Lung (tissue), 12 donors: ENCODE measurements around the gene SWSAP1. TPM values are rescaled to one million over a fixed set of nuclear protein-coding genes. Genes with fewer than 3 reads are reported as not detected.

Source experiments
- ATAC-seq: fragments of 200-7000 bp; cut with Tn5 transposase; one replicate; pipeline ENCODE4 v1.9.1; 2020; ENCODE audit warnings: moderate number of reproducible peaks; ENCODE audit not compliant: insufficient read depth, low FRiP score
- DNase-seq, 3 donors: peaks; one replicate each; pipeline ENCODE4 v3.0.0-alpha.2; 2013 to 2017
- H3K27ac ChIP-seq, 2 donors: one replicate each; pipeline ENCODE4 v1.5.1; 2013; ENCODE audit warnings: mild to moderate bottlenecking in 2 of 2, moderate library complexity in 2 of 2, control low read depth in 1 of 2, inconsistent platforms in 1 of 2, low read depth in 1 of 2, low read length in 1 of 2
- H3K27me3 ChIP-seq, 3 donors: one replicate each; pipeline ENCODE4 v1.5.1; 2013; ENCODE audit warnings: low read length in 2 of 3; ENCODE audit not compliant: control insufficient read depth in 3 of 3, insufficient read depth in 3 of 3
- H3K36me3 ChIP-seq, 4 donors: one replicate each; pipeline ENCODE4 v1.5.1; 2013; ENCODE audit warnings: low read length in 4 of 4, mild to moderate bottlenecking in 1 of 4, moderate library complexity in 1 of 4; ENCODE audit not compliant: control insufficient read depth in 4 of 4, insufficient read depth in 4 of 4
- H3K4me1 ChIP-seq, 5 donors: one replicate each; pipeline ENCODE4 v1.5.1; 2013; ENCODE audit warnings: low read length in 5 of 5, mild to moderate bottlenecking in 2 of 5, moderate library complexity in 1 of 5; ENCODE audit not compliant: control insufficient read depth in 5 of 5, insufficient read depth in 5 of 5
- H3K4me3 ChIP-seq: one replicate; pipeline ENCODE4 v1.5.1; 2013; ENCODE audit warnings: mild to moderate bottlenecking, control low read depth, moderate library complexity
- H3K9ac ChIP-seq, 2 donors: one replicate each; pipeline ENCODE4 v1.5.1; 2013; ENCODE audit warnings: low read length in 2 of 2, control low read depth in 1 of 2; ENCODE audit not compliant: insufficient read depth in 1 of 2
- H3K9me3 ChIP-seq, 4 donors: one replicate each; pipeline ENCODE4 v1.5.1; 2013; ENCODE audit warnings: low read length in 3 of 4, mild to moderate bottlenecking in 1 of 4, moderate library complexity in 1 of 4; ENCODE audit not compliant: control insufficient read depth in 4 of 4, insufficient read depth in 3 of 4
- CTCF ChIP-seq: IDR thresholded peaks from 2 replicates; pipeline ENCODE4 v1.5.1; 2012; ENCODE audit warnings: mild to moderate bottlenecking; ENCODE audit errors: control extremely low read depth, extremely low read depth
- WGBS, 2 donors: extraction: QIAGEN DNeasy Blood & Tissue Kit; methylation state at CpG; one replicate each; pipeline ENCODE4 v1.1.7; 2013; 5-methylcytosine and 5-hydroxymethylcytosine counted together
- polyA plus RNA-seq, 2 donors: library from polyadenylated mRNA; stranded (reverse); fragments of 200-250 nt; gene quantifications; one replicate each; pipeline ENCODE4 v1.2.1, GENCODE V29; 2013
- total RNA-seq, 2 donors: library from RNA; depleted of rRNA in 1 of 2; stranded (reverse); fragments of >200 nt in 1 of 2; gene quantifications; one replicate each; pipeline ENCODE4 v1.2.1, GENCODE V29; 2014 to 2021
- donor health status: control.
- donor health status: control.
- donor health status: Bipolar disorder and iron deficiency.
- donor health status: healthy.
- donor health status: DM: yes; HTN: yes; CAD: no.

SWSAP1 gene
- total and polyA plus RNA-seq, 4 donors: 1.1 to 4.1 (median 3.8) TPM

GRCh38 chr19:11379857-11380350 lies 5.4 kb downstream of the SWSAP1 start:
- Histone ChIP-seq H3K9ac (no peak overlapping the region), H3K27ac (no peak overlapping the region), H3K27me3 (peaks cover 0 to 7% (median 6%) of the 10 kb centered on the region in 3 donors), H3K36me3 (peaks cover 0 to 5% (median 0%) of the 10 kb centered on the region in 4 donors), H3K9me3 (peaks cover 0 to 2% (median 0%) of the 10 kb centered on the region in 4 donors), H3K4me1 (peaks cover 0 to 31% (median 14%) of the 10 kb centered on the region in 5 donors), H3K4me3 (no peak overlapping the region)
- no peak for TF ChIP-seq CTCF
- ATAC-seq (no peak), DNase-seq (no peak)
- WGBS, 2 donors: 95 to 98% methylated on average over 7 of the region's 7 CpGs

GRCh38 chr19:11380653-11381537 lies 6.4 kb downstream of the SWSAP1 start:
- Histone ChIP-seq H3K9me3 (peaks cover 0 to 2% (median 0%) of the 10 kb centered on the region in 4 donors), H3K9ac (peak overlapping the region in 1 of 2 donors; percentile 87), H3K36me3 (peaks cover 0 to 5% (median 0%) of the 10 kb centered on the region in 4 donors), H3K4me1 (peaks cover 0 to 23% (median 8%) of the 10 kb centered on the region in 5 donors), H3K4me3 (peak overlapping the region; percentile 50), H3K27ac (peak overlapping the region; percentile 62 to 89), H3K27me3 (peaks cover 0 to 7% (median 6%) of the 10 kb centered on the region in 3 donors)
- TF ChIP-seq CTCF: peak; percentile 63
- DNase-seq (peak; percentile 97 to 98 (median 97)), ATAC-seq (peak; percentile 89)
- 2 to 3% methylated on average over 51 to 54 of the region's 54 CpGs for WGBS, 2 donors

- ATAC-seq (no peak), DNase-seq (peak; percentile 26 to 53 (median 47))
- WGBS, 2 donors: 1% methylated on average over 60 to 65 of the region's 65 CpGs
- no peak overlapping the region for H3K9ac ChIP-seq
- H3K27me3 ChIP-seq: peaks cover 0 to 7% (median 6%) of the 10 kb centered on the region in 3 donors
- peaks cover 0 to 2% (median 0%) of the 10 kb centered on the region in 4 donors for H3K9me3 ChIP-seq
- H3K4me1 ChIP-seq: peaks cover 0 to 23% (median 6%) of the 10 kb centered on the region in 5 donors
- no peaks in the 10 kb centered on the region for H3K36me3 ChIP-seq
- peak; percentile 36 for TF ChIP-seq CTCF
- H3K4me3 ChIP-seq: peak overlapping the region; percentile 10
- peak overlapping the region in 1 of 2 donors; percentile 30 for H3K27ac ChIP-seq
Measured at GRCh38 chr19:11382898-11383705, 8.6 kb downstream of the SWSAP1 start.
